Measurements from ENCODE around the gene LHX1.

- TF ChIP-seq CTCF (optimal IDR thresholded peaks at IDR 0.05 in 1 of 3, IDR thresholded peaks at IDR 0.05 in 1 of 3, conservative IDR thresholded peaks at IDR 0.05 in 1 of 3; ENCODE audit: extremely low read depth in 1 of 3, insufficient read depth in 2 of 3, low read length in 3 of 3) = no peak
- no peak for TF ChIP-seq EZH2 (IDR thresholded peaks at IDR 0.05; ENCODE audit: low read length)
Measured at GRCh38 chr17:36929851-36930582, 7.3 kb upstream of the LHX1 start.
